GM18505 (cell line): ENCODE measurements around the gene GATAD2A.

Experiments used
- ATAC-seq: cut with Tn5 transposase; IDR thresholded peaks from one replicate; pipeline ENCODE4 v1.9.1; 2021; ENCODE audit not compliant: unreplicated experiment
- POLR2A ChIP-seq: IDR thresholded peaks from 4 replicates; pipeline ENCODE4 v1.6.1; 2011; ENCODE audit warnings: borderline replicate concordance; ENCODE audit not compliant: insufficient read depth, insufficient read length; ENCODE audit errors: extremely low read depth

GATAD2A gene

GRCh38 chr19:19534556-19535265, 129.2 kb downstream of the GATAD2A start:
- TF ChIP-seq POLR2A: no peak
- no peak for ATAC-seq

DNA sequence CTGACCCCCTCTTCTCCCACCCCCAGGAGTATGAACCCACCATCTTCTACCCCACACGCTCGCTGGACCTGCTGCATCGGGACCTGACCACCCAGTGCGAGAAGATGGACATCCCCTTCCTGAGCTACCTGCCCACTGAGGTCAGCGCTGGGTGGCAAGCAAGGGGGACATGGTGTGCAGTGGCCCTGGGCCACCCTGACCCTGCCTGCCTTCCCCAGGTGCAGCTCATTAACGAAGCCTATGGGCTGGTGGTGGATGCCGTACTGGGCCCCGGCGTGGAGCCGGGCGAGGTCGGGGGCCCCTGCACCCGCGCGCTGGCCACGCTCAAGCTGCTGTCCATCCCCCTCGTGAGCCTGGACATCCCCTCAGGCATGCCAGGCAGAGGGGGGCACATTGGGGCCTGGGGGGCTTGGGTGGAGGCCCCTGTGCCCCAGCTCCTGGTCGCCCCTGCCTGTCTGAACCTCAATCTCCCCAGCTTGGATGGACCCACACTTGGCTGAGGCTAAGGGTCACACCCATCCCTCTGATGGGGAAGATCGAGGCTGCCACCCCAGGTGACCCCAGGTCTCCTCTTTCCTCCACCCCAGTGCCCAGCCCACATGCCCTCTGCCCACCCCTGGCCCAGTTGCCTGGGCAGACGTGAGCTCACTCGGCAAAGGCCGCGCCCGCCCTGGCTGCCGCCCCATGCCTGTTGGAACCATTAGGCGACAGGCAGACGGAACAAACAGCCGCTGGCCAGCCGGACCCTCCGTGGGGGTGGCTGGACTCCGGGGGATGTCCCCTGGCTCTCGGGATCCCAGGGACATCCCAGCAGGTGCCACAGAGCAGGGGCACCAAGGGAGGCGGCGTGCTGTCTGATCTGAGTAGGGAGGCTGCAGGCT, 130.1 kb downstream of the GATAD2A start:
- no peak for ATAC-seq
- no peak for TF ChIP-seq POLR2A

- ATAC-seq: no peak
- no peak for TF ChIP-seq POLR2A
Measured at GRCh38 chr19:19537075-19538048, 131.9 kb downstream of the GATAD2A start.

DNA sequence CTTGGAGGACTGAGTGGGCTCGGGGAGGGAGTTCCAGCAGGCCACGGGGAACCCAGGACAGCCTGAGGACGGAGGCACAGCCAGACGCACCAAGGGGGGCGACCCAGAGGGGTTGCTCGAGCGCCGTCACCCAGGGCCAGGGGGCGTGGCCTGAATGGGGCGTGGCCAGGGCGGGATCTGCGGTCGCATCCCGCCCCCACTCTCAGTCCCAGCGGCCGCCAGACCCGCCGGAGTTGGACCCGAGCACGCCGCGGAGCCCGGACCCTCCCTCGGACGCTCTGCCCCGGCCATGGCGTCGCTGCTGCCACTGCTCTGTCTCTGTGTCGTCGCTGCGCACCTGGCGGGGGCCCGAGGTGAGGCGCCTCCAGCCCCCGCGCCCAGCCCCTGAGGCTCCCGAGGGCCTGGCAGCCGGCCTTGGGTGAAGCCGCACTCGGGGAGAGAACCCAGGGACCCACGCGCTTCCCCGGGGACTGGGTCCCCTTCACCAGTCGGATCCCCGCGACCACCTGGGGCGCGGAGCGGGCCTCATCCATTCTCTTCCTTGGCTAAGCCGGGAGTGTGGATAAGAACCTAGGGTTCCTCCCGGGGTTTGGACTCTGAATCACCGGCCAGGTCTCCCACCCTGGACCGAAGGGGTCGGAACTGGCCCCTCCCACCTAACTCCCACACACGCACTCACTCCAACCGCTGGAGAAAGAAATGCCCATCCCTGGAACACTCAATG, 132.7 kb downstream of the GATAD2A start, which contains the start of gene CILP2:
TSS of gene CILP2 (plus strand) at position 205 of the 724 bp plus-strand sequence. CDS start at position 290, 85 bp downstream.
- no peak for TF ChIP-seq POLR2A
- no peak for ATAC-seq

GRCh38 chr19:19538785-19539166, 133.3 kb downstream of the GATAD2A start:
- TF ChIP-seq POLR2A: no peak
- no peak for ATAC-seq

DNA sequence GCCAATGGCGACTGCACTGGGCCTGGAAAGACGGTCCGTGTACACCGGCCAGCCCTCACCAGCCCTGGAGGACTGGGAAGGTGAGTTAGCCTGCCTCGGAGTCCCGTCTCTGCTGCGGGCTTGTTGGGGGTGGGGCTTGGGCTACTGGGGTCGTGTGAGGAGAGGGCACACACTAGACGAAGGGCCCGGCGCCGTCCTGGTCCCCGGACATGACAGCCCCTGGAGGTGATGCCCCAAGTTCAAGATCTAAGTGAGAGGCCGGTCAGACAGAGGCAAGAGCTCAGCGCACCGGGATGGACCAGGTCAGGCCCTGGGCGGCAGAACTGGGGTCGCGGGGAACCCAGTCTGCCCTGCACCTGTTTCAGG, 134.2 kb downstream of the GATAD2A start:
- no peak for ATAC-seq

DNA sequence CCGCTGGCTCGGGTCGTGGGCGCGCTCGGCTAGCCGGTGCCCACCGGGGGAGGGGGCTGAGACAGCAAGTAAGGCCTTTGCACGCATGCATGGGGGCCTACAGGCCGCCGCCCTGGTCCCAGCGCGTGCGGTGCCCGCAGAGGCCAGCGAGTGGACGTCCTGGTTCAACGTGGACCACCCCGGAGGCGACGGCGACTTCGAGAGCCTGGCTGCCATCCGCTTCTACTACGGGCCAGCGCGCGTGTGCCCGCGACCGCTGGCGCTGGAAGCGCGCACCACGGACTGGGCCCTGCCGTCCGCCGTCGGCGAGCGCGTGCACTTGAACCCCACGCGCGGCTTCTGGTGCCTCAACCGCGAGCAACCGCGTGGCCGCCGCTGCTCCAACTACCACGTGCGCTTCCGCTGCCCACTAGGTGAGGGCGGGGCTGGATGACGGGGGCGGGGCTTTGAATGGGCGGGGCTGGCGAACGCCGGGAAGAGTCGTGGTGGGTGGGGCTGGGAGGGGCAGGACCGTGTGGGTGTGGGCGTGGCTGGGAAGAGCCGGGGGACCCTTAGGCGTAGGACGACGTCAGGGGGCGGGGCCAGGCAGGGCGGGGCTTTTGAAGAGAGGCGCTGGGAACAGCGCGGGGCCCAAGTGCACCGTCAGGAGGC, 134.7 kb downstream of the GATAD2A start:
- ATAC-seq: no peak
- no peak for TF ChIP-seq POLR2A

More for the DNA sequence above, 134.2 kb downstream of the GATAD2A start:
- TF ChIP-seq POLR2A: no peak

DNA sequence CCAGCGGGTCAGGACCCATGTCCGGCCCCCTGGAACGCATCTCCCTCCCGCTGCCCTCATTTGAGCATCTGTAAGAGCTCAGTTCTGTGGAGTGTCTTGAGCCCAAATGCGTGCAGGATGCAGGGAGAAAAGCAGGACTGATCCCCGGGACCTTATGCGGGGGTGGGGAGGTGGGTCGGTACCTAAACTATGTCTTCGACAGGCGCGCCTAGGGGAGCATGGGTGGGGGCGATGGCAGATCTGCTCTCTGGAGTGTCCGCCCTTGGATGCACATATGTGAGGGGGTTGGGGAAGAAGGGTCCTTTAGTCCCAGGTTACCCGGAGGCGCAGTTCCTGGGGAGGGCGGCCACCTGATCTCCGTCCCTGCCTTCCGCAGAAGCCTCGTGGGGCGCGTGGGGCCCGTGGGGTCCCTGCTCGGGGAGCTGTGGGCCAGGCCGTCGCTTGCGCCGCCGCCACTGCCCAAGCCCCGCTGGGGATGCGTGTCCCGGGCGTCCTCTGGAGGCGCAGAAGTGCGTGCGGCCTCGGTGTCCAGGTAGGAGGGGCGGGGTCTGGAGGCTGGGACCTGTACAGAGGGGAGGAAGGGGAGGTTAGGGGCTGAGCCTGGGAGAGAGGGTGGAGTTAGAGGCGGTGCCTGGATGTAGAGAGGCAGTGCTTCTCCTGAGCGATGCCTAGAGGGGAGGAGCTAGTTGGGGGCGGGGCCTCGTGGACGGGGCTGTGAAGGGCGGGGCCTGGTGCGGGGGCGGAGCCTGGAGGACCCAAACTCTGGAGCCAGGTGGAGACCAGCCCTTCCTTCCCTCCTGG, 135.4 kb downstream of the GATAD2A start:
- ATAC-seq: no peak
- no peak for TF ChIP-seq POLR2A

- ATAC-seq: no peak
- no peak for TF ChIP-seq POLR2A
Measured at GRCh38 chr19:19541616-19542015, 136.1 kb downstream of the GATAD2A start.

- ATAC-seq: no peak
Measured at GRCh38 chr19:19542507-19542906, 137.0 kb downstream of the GATAD2A start.

DNA sequence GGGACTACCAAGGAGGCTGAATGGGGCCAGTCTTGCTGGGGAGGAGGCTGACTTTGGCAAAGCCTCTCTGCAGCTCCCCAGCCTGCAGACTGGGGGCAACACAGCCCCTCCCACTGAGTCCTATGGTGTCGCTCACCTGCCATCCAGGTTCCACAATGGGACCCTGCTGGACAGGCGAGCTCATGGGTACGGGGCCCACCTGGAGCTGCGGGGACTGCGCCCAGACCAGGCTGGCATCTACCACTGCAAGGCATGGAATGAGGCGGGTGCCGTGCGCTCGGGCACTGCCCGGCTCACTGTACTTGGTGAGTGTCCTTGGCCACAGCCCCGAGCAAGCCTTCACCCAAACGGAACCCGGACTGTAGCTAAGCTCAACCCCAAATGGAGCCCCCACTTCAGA, 137.6 kb downstream of the GATAD2A start:
- ATAC-seq: no peak

More at GRCh38 chr19:19542507-19542906, 137.0 kb downstream of the GATAD2A start:
- no peak for TF ChIP-seq POLR2A

More for the DNA sequence above, 137.6 kb downstream of the GATAD2A start:
- TF ChIP-seq POLR2A: no peak
